Gastrocnemius medialis (tissue), 4 donors: ENCODE results near the gene ZEB1.

ENCODE experiments used
- POLR2A ChIP-seq, 2 donors: fragments of 450-650 bp; IDR thresholded peaks; one replicate each; pipeline ENCODE4 v1.6.1; 2017; ENCODE audit warnings: antibody characterized with exemption in 2 of 2, mild to moderate bottlenecking in 2 of 2, moderate library complexity in 2 of 2
- TF ChIP-seq, protein P1 (sequence below), 5 experiments: fragments of 450-650 bp in 3 of 5; fragments of 200-600 bp in 2 of 5; sonication (generic) in 2 of 5; IDR thresholded peaks in 4 of 5; conservative IDR thresholded peaks in 1 of 5; 1 replicate in 4 of 5; 2 replicates in 1 of 5; pipeline ENCODE4 v1.5.1; 2016 to 2019; ENCODE audit warnings: antibody characterized with exemption in 5 of 5, mild to moderate bottlenecking in 3 of 5, moderate library complexity in 3 of 5

GRCh38 chr10:31372439-31372838 is 53.4 kb downstream of the ZEB1 start:
- no peak for TF ChIP-seq POLR2A (IDR thresholded peaks at IDR 0.05)
- TF ChIP-seq, protein P1, sequence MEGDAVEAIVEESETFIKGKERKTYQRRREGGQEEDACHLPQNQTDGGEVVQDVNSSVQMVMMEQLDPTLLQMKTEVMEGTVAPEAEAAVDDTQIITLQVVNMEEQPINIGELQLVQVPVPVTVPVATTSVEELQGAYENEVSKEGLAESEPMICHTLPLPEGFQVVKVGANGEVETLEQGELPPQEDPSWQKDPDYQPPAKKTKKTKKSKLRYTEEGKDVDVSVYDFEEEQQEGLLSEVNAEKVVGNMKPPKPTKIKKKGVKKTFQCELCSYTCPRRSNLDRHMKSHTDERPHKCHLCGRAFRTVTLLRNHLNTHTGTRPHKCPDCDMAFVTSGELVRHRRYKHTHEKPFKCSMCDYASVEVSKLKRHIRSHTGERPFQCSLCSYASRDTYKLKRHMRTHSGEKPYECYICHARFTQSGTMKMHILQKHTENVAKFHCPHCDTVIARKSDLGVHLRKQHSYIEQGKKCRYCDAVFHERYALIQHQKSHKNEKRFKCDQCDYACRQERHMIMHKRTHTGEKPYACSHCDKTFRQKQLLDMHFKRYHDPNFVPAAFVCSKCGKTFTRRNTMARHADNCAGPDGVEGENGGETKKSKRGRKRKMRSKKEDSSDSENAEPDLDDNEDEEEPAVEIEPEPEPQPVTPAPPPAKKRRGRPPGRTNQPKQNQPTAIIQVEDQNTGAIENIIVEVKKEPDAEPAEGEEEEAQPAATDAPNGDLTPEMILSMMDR (IDR thresholded peaks at IDR 0.05 in 4 of 5, conservative IDR thresholded peaks at IDR 0.05 in 1 of 5), result no peak
